ENCODE measurements around the gene RBBP8NL.

- TF ChIP-seq POLR2A (IDR thresholded peaks at IDR 0.05) (no peak), CTCF (IDR thresholded peaks at IDR 0.05) (no peak)
Observed at GRCh38 chr20:62400021-62400420, 27.3 kb downstream of the RBBP8NL start.
